ENCODE results near the gene CERS6.

DNA sequence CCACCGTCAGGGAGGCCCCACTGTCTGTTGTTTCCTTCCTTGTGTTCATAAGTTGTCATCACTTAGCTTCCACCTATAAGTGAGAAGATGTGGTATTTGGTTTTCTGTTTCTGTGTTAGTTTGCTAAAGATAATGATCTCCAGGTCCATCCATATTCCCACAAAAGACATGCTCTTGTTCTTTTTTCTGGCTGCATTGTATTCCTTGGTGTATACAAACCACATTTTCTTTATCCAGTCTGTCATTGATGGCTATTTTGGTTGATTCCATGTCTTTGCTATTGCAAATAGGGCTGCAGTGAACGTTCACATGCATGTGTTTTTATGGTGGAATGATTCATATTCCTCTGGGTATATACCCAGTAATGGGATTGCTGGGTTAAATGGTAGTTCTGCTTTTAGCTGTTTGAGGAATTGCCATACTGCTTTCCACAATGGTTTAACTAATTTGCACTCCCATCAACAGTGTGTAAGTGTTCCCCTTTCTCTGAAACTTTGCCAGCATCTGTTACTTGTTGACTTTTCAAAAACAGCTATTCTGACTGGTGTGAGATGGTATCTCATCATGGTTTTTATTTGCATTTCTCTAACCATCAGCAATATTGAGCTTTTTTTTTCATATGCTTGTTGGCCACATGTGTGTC is 189.7 kb downstream of the CERS6 start:
- TF ChIP-seq EP300 (IDR thresholded peaks at IDR 0.05; ENCODE audit: low read depth) (no peak), POLR2AphosphoS5 (IDR thresholded peaks at IDR 0.05) (no peak), POLR2A (IDR thresholded peaks at IDR 0.05) (no peak)

Measured in transverse colon (tissue), 3 donors.